Esophagus (tissue), 2 donors: Measurements from ENCODE around the gene BTBD9. TPM values are rescaled to one million over a fixed set of nuclear protein-coding genes. Genes with fewer than 3 reads are reported as not detected.

Source experiments
- H3K27ac ChIP-seq, 2 donors: one replicate each; pipeline ENCODE4 v1.5.1; 2013; ENCODE audit warnings: low read depth in 2 of 2, mild to moderate bottlenecking in 2 of 2, inconsistent platforms in 1 of 2, low read length in 1 of 2, moderate library complexity in 1 of 2
- H3K27me3 ChIP-seq, 2 donors: one replicate each; pipeline ENCODE4 v1.6.1; 2013; ENCODE audit warnings: low read length in 2 of 2, control low read depth in 1 of 2, mild to moderate bottlenecking in 1 of 2; ENCODE audit not compliant: insufficient read depth in 2 of 2, control insufficient read depth in 1 of 2
- H3K36me3 ChIP-seq, 2 donors: one replicate each; pipeline ENCODE4 v1.6.1; 2013; ENCODE audit warnings: low read length in 1 of 2; ENCODE audit not compliant: control insufficient read depth in 2 of 2, insufficient read depth in 2 of 2
- H3K4me1 ChIP-seq, 2 donors: one replicate each; pipeline ENCODE4 v1.6.1; 2013; ENCODE audit warnings: low read length in 1 of 2; ENCODE audit not compliant: control insufficient read depth in 2 of 2, insufficient read depth in 2 of 2
- H3K4me3 ChIP-seq, 2 donors: one replicate each; pipeline ENCODE4 v1.5.1; 2013; ENCODE audit warnings: low read length in 2 of 2, mild to moderate bottlenecking in 2 of 2, low read depth in 1 of 2, moderate library complexity in 1 of 2
- H3K9me3 ChIP-seq, 2 donors: one replicate each; pipeline ENCODE4 v1.6.1; 2013; ENCODE audit warnings: mild to moderate bottlenecking in 2 of 2, low read depth in 1 of 2, low read length in 1 of 2, moderate library complexity in 1 of 2; ENCODE audit not compliant: control insufficient read depth in 2 of 2, insufficient read depth in 1 of 2
- WGBS, 2 donors: extraction: QIAGEN DNeasy Blood & Tissue Kit; methylation state at CpG; one replicate each; pipeline ENCODE4 v1.1.7; 2013; 5-methylcytosine and 5-hydroxymethylcytosine counted together
- polyA plus RNA-seq, 2 donors: library from polyadenylated mRNA; stranded (reverse); fragments of 200-250 nt; gene quantifications; one replicate each; pipeline ENCODE4 v1.2.3, GENCODE V29; 2013
- donor health status: healthy with polysubstance abuse.
- donor health status: Bipolar disorder and iron deficiency.

Gene BTBD9
- polyA plus RNA-seq, 2 donors: 3.2 to 3.8 TPM

- H3K4me1 ChIP-seq: no peaks in the 10 kb centered on the region
- no peaks in the 10 kb centered on the region for H3K27me3 ChIP-seq
- H3K4me3 ChIP-seq: no peak overlapping the region
- no peak overlapping the region for H3K27ac ChIP-seq
- no peaks in the 10 kb centered on the region for H3K9me3 ChIP-seq
- peaks cover 0 to 2% of the 10 kb centered on the region in 2 donors for H3K36me3 ChIP-seq
- 94% methylated on average over 6 of the region's 6 CpGs for WGBS, 2 donors
Observed at GRCh38 chr6:38573801-38574395, 65.8 kb downstream of the BTBD9 start.

- WGBS, 2 donors: 60 to 62% methylated on average over 3 of the region's 3 CpGs
Observed at GRCh38 chr6:38572186-38572813, 67.4 kb downstream of the BTBD9 start.

GRCh38 chr6:38571721-38572120 is 68.0 kb downstream of the BTBD9 start:
- Histone ChIP-seq H3K27me3 (no peaks in the 10 kb centered on the region), H3K27ac (no peak overlapping the region), H3K9me3 (no peaks in the 10 kb centered on the region), H3K36me3 (peaks cover 0 to 2% of the 10 kb centered on the region in 2 donors), H3K4me1 (no peaks in the 10 kb centered on the region), H3K4me3 (no peak overlapping the region)
- WGBS, 2 donors: 88 to 91% methylated on average over 1 of the region's 1 CpG

More at GRCh38 chr6:38572186-38572813, 67.4 kb downstream of the BTBD9 start:
- Histone ChIP-seq H3K27ac (no peak overlapping the region), H3K9me3 (no peaks in the 10 kb centered on the region), H3K36me3 (peaks cover 0 to 2% of the 10 kb centered on the region in 2 donors), H3K4me3 (no peak overlapping the region), H3K4me1 (no peaks in the 10 kb centered on the region), H3K27me3 (no peaks in the 10 kb centered on the region)

DNA sequence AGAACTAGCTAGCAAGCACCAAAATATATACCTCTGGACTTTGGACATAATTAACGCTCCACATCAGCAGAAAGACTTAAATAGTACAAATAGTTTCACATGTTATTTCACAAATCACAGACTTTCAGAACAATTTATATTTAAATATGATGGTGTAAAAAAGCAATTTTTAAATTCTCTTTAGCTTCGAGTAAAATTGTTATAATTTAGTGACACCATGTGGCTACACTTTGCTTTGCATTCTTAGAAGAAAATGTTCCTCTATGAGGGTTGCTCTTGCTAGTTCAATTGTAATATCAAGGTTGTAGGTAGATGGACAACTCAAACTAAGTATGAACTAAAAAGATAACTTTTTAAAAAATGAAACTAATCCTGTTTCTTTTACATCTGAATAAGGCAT is 69.0 kb downstream of the BTBD9 start:
- Histone ChIP-seq H3K4me3 (no peak overlapping the region), H3K4me1 (no peaks in the 10 kb centered on the region), H3K27ac (no peak overlapping the region), H3K9me3 (no peaks in the 10 kb centered on the region), H3K36me3 (no peaks in the 10 kb centered on the region), H3K27me3 (no peaks in the 10 kb centered on the region)
- WGBS, 2 donors: 53 to 64% methylated on average over 2 of the region's 2 CpGs

GRCh38 chr6:38567436-38567835 is 72.3 kb downstream of the BTBD9 start:
- Histone ChIP-seq H3K27ac (no peak overlapping the region), H3K4me1 (no peaks in the 10 kb centered on the region), H3K36me3 (no peaks in the 10 kb centered on the region), H3K4me3 (no peak overlapping the region), H3K27me3 (no peaks in the 10 kb centered on the region), H3K9me3 (no peaks in the 10 kb centered on the region)
- 26 to 41% methylated on average over 5 of the region's 5 CpGs for WGBS, 2 donors

- Histone ChIP-seq H3K4me1 (no peaks in the 10 kb centered on the region), H3K27ac (no peak overlapping the region), H3K4me3 (no peak overlapping the region), H3K9me3 (no peaks in the 10 kb centered on the region), H3K27me3 (no peaks in the 10 kb centered on the region), H3K36me3 (no peaks in the 10 kb centered on the region)
- WGBS, 2 donors: 92 to 94% methylated on average over 6 of the region's 6 CpGs
Observed at GRCh38 chr6:38566295-38567030, 73.3 kb downstream of the BTBD9 start.

DNA sequence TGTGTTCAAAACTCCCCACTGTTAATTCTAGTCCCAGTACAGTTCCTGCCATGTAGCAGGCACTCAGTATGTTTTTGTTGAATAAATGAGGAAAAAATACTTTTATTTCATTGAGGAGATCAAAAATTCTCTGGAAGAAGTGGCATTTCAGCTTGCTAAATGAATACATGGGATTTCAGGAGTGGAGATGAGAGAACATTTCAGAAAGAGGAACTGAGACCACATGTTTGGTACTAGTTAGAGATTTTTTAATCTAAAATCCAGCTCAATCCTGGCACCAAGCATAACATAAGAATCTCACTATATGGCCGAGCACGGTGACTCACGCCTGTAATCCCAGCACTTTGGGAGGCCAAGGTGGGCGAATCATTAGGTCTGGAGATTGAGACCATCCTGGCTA is 75.4 kb downstream of the BTBD9 start:
- Histone ChIP-seq H3K27ac (no peak overlapping the region), H3K4me1 (no peaks in the 10 kb centered on the region), H3K9me3 (no peaks in the 10 kb centered on the region), H3K4me3 (no peak overlapping the region), H3K27me3 (no peaks in the 10 kb centered on the region), H3K36me3 (no peaks in the 10 kb centered on the region)
- 78 to 95% methylated on average over 4 of the region's 4 CpGs for WGBS, 2 donors

- H3K4me3 ChIP-seq: no peak overlapping the region
- H3K9me3 ChIP-seq: no peaks in the 10 kb centered on the region
- H3K27me3 ChIP-seq: no peaks in the 10 kb centered on the region
- no peaks in the 10 kb centered on the region for H3K36me3 ChIP-seq
- WGBS, 2 donors: 74 to 75% methylated on average over 3 of the region's 3 CpGs
- no peak overlapping the region for H3K27ac ChIP-seq
- H3K4me1 ChIP-seq: no peaks in the 10 kb centered on the region
Observed at GRCh38 chr6:38555606-38556005, 84.1 kb downstream of the BTBD9 start.

DNA sequence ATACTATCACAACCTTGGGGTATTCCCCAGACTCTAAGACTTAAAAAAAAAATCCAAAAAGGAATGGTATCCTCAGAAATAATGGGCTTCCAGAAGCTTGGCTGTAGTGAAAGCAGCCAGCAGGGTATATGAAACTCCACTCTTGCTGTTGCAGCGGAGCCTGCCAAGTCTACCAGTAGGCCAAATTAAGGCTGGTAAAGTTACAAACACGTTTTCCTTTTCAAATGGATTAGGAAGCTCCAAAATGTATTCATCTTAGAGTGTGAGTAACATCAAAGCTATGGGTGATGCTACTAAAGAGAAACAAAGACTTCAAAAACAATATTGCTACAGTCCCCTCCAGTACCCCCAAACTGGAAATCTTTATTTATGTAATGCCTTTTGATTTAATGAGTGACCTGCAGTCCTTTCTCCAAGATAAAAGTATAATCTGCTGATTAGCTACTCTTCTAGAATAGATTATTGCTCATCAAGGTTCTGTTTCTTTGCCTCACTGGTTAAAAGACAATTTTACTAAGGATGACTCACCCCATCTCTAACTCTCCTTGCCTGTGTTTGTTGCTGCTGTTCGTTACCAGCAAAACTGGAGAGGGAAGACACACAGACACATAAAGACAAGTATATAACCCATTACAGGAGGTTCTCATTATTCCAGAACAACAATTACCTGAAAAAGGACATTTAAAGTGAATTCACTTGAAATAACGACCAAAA is 84.9 kb downstream of the BTBD9 start:
- Histone ChIP-seq H3K9me3 (no peaks in the 10 kb centered on the region), H3K27me3 (no peaks in the 10 kb centered on the region), H3K36me3 (no peaks in the 10 kb centered on the region), H3K4me1 (no peaks in the 10 kb centered on the region), H3K27ac (no peak overlapping the region), H3K4me3 (no peak overlapping the region)
- 55 to 68% methylated on average over 4 of the region's 4 CpGs for WGBS, 2 donors
